GM21526 (cell line): ENCODE results near the gene HTR3B.
"Not testable (repeated sequence)": the region's sequence is repeated elsewhere in the genome, so short reads cannot be mapped to it uniquely, and the experiment has no call there.

ENCODE experiments used
- ATAC-seq: cut with Tn5 transposase; IDR thresholded peaks from one replicate; pipeline ENCODE4 v1.9.1; 2021; ENCODE audit warnings: moderate library complexity; ENCODE audit not compliant: unreplicated experiment, low FRiP score

Gene HTR3B

DNA sequence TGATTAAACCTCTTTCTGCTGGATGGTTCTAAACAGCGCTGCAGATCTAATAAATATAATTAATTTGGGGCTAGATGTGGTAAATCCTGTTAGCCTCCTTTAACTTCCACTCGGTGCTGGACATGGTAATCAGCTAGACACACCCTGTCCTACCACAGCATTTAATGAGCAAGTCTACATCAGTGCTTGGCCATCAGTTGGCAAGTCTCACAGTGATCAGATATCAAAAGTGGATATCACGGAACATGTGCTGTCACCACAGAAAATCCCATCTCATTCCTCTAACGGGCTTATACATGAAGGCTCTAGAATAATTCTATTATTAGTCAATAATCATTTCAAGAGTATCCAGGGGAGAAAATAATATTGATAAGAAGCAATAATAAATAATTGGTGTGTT is 23.6 kb upstream of the HTR3B start:
- ATAC-seq = no peak

DNA sequence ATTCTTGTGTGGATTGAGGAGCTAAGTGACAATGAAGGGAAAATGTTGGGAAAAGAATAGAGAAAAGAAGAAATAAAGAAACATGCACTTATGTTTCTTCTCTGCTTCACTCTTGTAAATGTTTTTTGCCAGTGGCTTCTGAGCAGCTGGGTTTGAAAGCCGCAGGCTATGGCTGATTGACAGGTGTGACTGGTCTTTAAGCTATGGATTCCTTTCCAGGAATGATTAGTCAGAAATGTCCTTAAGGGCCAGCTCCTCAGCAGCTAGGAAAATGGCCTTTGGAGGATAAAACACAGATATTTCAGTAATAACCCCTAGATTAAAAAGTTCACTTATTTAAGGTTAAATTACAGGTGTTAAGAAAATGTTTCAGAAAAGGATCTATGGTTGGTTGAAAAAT is 22.7 kb upstream of the HTR3B start:
- ATAC-seq = no peak

- ATAC-seq = no peak
Measured at GRCh38 chr11:113884361-113884836, 20.2 kb upstream of the HTR3B start.

DNA sequence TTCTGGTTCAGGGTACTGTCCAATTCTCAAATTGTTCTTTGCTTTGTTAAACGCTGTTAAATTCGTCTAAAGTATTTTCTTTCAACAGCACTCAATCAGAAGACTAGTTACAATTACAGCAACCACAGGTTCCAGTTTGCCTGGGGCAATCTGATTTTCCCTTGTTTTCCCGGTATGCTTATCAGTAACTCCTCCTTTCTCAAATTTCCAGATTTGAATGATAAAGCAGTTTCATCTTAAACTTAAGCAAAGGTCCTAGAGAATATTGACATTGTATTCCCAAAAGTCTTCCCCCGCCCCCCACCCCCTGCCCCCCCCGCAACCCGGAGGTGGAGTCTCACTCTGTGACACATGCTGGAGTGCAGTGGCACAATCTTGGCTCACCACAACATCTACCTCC is 18.7 kb upstream of the HTR3B start:
- no peak for ATAC-seq

DNA sequence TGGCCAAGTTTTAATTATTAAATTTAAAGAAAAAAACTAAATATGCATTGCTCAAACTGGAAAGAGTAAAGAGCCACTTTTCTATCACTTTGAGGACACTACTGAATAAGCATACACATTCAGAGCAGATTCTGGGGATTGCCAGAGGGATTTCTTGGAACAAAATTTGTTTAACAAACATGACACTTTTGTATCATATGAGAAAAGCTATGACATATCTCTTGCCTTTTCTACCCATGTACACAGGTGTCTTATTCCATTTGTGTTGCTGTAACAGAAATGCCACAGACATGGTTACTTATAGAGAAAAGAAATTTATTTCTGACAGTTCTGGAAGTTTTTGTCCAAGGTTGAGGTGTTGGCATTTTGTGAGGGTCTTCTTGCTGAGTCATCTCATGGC is 15.7 kb upstream of the HTR3B start:
- ATAC-seq = no peak

- ATAC-seq = peak; percentile 80
Measured at GRCh38 chr11:113894421-113894996, 10.1 kb upstream of the HTR3B start.

GRCh38 chr11:113895367-113896155 is 9.0 kb upstream of the HTR3B start:
- no peak for ATAC-seq

GRCh38 chr11:113896156-113896879 is 8.3 kb upstream of the HTR3B start:
- no peak for ATAC-seq

DNA sequence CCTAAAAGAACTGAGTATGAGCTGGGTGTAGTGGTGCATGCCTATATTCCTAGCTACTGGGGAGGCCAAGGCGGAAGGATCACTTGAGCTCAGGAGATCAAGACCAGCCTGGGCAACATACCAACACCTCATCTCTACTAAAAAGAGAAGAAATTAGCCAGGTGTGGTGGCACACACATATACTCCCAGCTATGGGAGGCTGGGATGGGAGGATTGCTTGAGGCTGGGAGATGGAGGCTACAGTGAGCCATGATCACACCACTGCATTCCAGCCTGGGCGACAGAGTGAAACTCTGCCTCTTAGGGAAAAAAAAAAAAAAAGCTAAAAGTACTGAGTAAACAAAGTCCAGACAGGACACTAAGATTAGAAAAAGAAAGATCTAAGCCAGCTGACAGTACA is 3.5 kb upstream of the HTR3B start:
- ATAC-seq = no peak

- ATAC-seq = no peak
Measured at GRCh38 chr11:113906038-113906437, 1.4 kb downstream of the HTR3B start.

DNA sequence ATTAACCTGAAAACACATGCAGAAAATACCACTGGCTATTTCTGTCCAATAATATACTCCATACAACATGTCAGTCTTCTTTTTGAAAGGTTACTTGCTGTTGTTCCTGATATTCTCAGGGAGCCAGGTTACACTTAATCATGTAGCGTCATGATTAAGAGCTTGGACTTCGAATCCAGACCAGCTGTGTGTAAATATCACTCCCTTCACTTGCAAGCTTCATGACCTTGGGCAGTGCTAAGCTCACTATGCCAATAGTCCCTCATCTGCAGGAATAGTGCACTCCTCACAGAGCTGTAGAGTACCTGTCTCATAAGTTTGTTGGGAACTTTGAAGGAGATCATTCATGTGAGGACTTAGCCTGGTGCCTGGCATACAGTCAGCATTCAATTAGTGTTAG is 1.9 kb downstream of the HTR3B start:
- ATAC-seq = no peak

- ATAC-seq = no peak
Measured at GRCh38 chr11:113907152-113907551, 2.6 kb downstream of the HTR3B start.

DNA sequence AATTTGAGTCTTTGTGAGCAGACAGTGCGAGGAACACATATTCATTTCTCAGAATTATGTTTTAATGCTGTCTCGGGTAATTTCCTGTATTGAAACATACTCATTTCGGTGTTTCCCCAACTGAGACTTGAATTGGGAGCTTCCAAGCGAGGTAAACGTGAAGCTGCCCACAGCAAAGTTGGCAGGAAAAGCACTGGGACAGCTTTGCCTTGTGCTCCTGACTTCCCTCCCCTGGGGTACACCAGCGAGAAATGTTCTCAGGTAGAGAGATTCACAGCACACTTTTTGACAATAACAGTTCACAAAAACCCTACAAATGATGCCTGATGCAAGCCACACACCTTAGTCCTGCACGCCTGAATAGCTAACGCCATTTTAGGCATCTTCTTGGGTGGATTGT is 3.1 kb downstream of the HTR3B start:
- no peak for ATAC-seq

DNA sequence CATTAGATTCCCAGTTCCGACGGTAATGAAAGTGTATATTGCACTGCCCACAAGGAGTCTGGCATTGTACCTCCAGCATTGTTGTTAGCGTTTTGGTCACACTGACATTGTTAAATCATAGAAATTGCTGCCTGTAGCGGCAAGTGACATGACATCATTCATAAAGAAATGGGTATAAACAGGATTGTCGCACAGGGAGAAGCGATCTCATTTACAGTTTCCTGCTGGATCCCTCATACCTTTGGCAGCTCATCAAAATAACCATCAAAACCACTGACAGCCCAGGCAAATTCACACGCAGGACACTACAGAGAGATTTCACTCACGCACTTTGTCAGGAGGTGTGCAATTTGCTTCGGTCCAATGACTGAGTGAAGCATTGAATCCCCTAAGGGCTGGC is 3.5 kb downstream of the HTR3B start:
- ATAC-seq = no peak

DNA sequence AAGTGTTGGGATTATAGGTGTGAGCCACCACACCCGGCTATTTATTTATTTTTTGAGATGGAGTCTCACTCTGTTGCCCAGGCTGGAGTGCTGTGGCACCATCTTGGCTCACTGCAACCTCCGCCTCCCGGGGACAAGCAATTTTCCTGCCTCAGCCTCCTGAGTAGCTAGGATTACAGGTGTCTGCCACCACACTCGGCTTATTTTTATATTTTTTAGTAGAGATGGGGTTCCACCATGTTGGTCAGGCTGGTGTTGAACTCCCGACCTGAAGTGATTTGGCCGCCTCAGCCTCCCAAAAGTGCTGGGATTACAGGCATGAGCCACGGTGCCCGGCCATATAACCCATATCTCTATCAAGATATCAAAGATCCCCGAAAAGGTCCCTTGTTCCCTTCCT is 6.9 kb downstream of the HTR3B start:
- ATAC-seq = not testable (repeated sequence)

DNA sequence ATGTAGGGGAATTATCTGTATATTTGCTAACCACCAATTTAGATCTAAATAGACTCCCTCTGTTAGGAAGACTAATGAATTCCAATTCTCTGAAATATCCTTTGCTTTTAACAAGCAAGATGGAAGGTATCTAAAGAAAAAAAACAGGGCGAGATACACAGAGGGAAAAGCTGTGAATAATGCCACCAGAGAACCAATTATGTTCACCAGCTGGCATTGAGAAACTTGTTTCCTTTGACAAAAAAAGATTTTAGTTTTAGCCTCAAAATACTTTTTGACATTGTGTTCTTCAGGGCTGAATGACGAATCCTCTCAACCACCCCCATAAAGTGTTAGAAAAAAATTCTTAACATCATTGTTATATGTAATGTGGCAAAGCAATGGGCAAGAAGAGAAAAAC is 19.0 kb downstream of the HTR3B start:
- ATAC-seq = no peak

DNA sequence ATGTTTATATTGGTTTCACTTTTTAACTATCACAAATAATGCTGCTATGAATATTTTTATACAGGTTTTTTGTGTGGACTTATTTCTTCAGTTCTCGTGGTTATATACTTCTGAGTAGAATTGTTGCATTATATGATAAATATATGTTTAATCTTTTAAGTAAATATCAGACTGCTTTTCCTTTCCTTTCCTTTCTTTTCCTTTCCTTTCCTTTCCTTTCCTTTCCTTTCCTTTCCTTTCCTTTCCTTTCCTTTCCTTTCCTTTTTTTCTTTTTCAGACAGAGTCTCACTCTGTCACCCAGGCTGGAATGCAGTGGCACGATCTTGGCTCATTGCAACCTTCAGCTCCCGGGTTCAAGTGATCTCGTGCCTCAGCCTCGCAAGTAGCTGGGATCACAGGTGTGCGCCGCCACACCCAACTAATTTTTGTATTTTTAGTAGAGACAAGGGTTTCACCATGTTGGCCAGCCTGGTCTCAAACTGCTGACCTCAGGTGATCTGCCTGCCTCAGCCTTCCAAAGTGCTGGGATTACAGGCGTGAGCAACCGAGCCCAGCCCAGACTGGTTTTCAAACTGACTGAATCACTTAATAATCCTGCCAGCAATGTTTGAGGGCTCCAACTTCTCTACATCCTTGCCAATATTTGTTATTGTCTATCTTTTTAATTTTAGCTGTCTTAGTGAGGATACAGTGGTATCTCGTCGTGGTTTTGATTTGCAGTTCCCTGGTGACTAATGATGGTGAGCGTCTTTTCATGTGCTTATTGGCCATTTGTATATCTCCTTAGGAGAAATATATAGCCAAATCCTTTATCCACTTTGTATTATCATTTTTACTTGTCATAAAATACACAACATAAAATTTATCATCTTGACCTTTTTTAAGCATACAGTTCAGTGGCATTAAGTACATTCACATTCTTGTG is 21.9 kb downstream of the HTR3B start:
- ATAC-seq = no peak

DNA sequence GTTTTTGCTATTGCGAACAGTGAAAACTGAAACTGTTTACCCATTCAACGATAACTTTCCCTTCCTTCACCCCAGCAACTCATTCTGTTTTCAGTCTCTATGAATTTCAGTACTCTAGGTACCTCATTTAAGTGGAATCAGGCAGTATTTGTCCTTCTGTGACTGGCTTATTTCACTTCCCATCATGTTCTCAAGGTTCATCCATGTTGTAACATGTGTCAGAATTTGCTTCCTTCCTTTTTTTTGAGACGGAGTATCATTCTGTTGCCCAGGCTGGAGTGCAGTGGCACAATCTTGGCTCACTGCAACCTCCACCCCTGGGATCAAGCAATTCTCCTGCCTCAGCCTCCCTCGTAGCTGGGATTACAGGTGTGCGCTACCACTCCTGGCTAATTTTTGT is 23.7 kb downstream of the HTR3B start:
- no peak for ATAC-seq

DNA sequence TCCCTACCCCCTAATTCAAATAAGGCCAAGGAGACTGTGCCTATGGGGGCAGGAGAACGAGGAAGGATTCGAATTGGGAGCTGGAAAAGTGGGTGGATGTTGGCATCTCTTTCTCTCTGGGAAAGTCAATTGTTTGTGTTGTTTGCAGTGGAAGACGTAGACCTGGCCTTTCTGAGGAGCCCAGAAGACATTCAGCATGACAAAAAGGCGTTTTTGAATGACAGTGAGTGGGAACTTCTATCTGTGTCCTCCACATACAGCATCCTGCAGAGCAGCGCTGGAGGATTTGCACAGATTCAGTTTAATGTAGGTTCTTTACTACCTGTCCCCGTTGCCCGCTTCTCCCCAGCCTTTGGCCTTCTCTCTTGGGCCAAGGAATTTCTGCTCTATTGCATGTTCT is 28.2 kb downstream of the HTR3B start:
- ATAC-seq = no peak

DNA sequence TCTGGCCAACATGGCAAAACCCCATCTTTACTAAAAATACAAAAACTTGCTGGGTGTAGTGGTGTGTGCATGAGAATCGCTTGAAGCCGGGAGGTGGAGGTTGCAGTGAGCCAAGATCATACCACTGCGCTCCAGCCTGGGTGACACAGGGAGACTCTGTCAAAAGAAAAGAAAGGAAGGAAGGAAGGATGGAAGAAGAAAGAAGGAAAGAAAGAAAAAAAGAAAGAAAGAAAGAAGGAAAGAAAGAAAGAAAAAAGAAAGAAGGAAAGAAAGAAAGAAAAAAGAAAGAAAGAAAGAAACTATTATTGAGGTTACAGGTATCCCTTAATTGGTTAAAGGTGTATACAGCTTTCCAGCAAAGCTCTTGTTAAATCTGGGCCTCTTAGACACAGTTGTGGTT is 29.6 kb downstream of the HTR3B start:
- not testable (repeated sequence) for ATAC-seq

DNA sequence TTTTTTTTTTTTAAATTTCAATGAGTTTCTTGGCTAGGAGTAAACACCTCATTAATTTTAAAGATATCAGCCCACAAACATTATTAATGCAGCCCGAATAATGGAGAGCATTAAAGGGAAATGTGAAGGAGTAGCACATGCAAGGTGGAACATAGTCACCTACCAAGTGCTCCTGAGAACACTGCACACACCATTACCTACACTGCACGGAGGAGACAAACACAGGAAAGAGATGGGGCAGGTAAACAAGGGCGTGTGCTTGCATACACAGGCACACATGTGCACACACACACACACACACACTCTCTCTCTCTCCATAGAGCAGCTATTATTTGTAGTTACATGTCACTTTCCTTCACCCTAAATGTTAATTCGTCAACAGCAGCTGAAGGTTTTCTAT is 30.2 kb downstream of the HTR3B start:
- no peak for ATAC-seq
